HepG2 (cell line): Measurements from ENCODE around the gene TACO1. TPM values are rescaled to one million over a fixed set of nuclear protein-coding genes. Genes with fewer than 3 reads are reported as not detected.

Experiments used
- ADNP ChIP-seq: sonication (generic); formaldehyde crosslinking; IDR thresholded peaks from 2 replicates; pipeline ENCODE4 v1.4.0; 2020; ENCODE audit warnings: missing genetic modification reagents
- AHR ChIP-seq: IDR thresholded peaks from 2 replicates; pipeline ENCODE4 v1.6.1; 2018; ENCODE audit warnings: missing genetic modification reagents, missing compliant biosample characterization
- CBX1 ChIP-seq: IDR thresholded peaks from one replicate; pipeline ENCODE4 v1.6.1; 2016; ENCODE audit warnings: antibody characterized with exemption, low read depth
- DPF2 ChIP-seq: sonication (generic); formaldehyde crosslinking; IDR thresholded peaks from 2 replicates; pipeline ENCODE4 v1.4.0; 2020; ENCODE audit warnings: mild to moderate bottlenecking, low read depth, missing genetic modification reagents, borderline replicate concordance
- FLYWCH1 ChIP-seq: sonication (generic); formaldehyde crosslinking; IDR thresholded peaks from 2 replicates; pipeline ENCODE4 v1.8.1; 2023; ENCODE audit warnings: mild to moderate bottlenecking, missing genetic modification reagents
- FOSL2 ChIP-seq: sonication (generic); formaldehyde crosslinking; IDR thresholded peaks from 2 replicates; pipeline ENCODE4 v1.4.0; 2020; ENCODE audit warnings: missing genetic modification reagents
- GABPA ChIP-seq, 2 experiments: IDR thresholded peaks; 2 replicates each; pipeline ENCODE4 v1.6.1; 2011 to 2016; ENCODE audit warnings: low read depth in 2 of 2, low read length in 1 of 2, missing biosample characterization in 1 of 2, missing genetic modification characterization in 1 of 2
- GATAD2A ChIP-seq: IDR thresholded peaks from 2 replicates; pipeline ENCODE4 v1.6.1; 2016
- GTF2F1 ChIP-seq: fragments of 150-350 bp; IDR thresholded peaks from 2 replicates; pipeline ENCODE4 v1.6.1; 2014; ENCODE audit warnings: low read length
- JUND ChIP-seq: sonication (generic); formaldehyde crosslinking; IDR thresholded peaks from 2 replicates; pipeline ENCODE4 v1.8.0; 2022; ENCODE audit warnings: mild to moderate bottlenecking, missing genetic modification reagents
- MXD4 ChIP-seq: IDR thresholded peaks from 2 replicates; pipeline ENCODE4 v1.6.1; 2016; ENCODE audit warnings: mild to moderate bottlenecking, missing biosample characterization, missing genetic modification reagents
- NCOA2 ChIP-seq: sonication (generic); formaldehyde crosslinking; IDR thresholded peaks from 2 replicates; pipeline ENCODE4 v1.8.0; 2022; ENCODE audit warnings: inconsistent platforms
- SNAI1 ChIP-seq: sonication (generic); formaldehyde crosslinking; IDR thresholded peaks from 2 replicates; pipeline ENCODE4 v1.5.0; 2020; ENCODE audit warnings: mild to moderate bottlenecking, missing genetic modification reagents, borderline replicate concordance
- TBP ChIP-seq: sonication (generic); formaldehyde crosslinking; IDR thresholded peaks from 2 replicates; pipeline ENCODE4 v1.5.0; 2020; ENCODE audit warnings: missing genetic modification reagents
- ZBTB38 ChIP-seq: sonication (generic); formaldehyde crosslinking; IDR thresholded peaks from 2 replicates; pipeline ENCODE4 v1.5.1; 2020; ENCODE audit warnings: mild to moderate bottlenecking, missing genetic modification reagents
- ZMYM4 ChIP-seq: sonication (generic); formaldehyde crosslinking; IDR thresholded peaks from 2 replicates; pipeline ENCODE4 v1.8.1; 2023; ENCODE audit warnings: mild to moderate bottlenecking, missing genetic modification reagents
- ZNF205 ChIP-seq: IDR thresholded peaks from 2 replicates; pipeline ENCODE4 v1.6.1; 2018; ENCODE audit warnings: missing biosample characterization, missing genetic modification reagents
- ZNF224 ChIP-seq: sonication (generic); formaldehyde crosslinking; IDR thresholded peaks from 2 replicates; pipeline ENCODE4 v1.5.0; 2020; ENCODE audit warnings: mild to moderate bottlenecking, missing genetic modification reagents
- ZNF3 ChIP-seq: IDR thresholded peaks from 2 replicates; pipeline ENCODE4 v1.7.0; 2017; ENCODE audit warnings: inconsistent platforms
- ZNF343 ChIP-seq: sonication (generic); formaldehyde crosslinking; IDR thresholded peaks from 2 replicates; pipeline ENCODE4 v1.4.0; 2020; ENCODE audit warnings: mild to moderate bottlenecking, missing genetic modification reagents
- ZNF792 ChIP-seq: IDR thresholded peaks from 2 replicates; pipeline ENCODE4 v1.6.1; 2016
- ZNF883 ChIP-seq: sonication (generic); formaldehyde crosslinking; IDR thresholded peaks from 2 replicates; pipeline ENCODE4 v1.5.1; 2020; ENCODE audit warnings: mild to moderate bottlenecking, missing genetic modification reagents; ENCODE audit errors: not compliant biosample characterization
- polyA plus RNA-seq, 8 experiments: library from polyadenylated mRNA; depleted of rRNA in 3 of 8; stranded (reverse) in 7 of 8; unstranded in 1 of 8; fragments of >200 nt; fragmentation: Illumina TruSeq in 4 of 8; extraction: Trizol in 4 of 8; gene quantifications; 2 replicates each; pipeline versions ENCODE4 v1.2.1 to v1.2.3, GENCODE V29; 2011 to 2016; ENCODE audit warnings: low read depth in 4 of 8, missing spikeins in 1 of 8, mixed read lengths in 1 of 8; ENCODE audit not compliant: insufficient read depth in 1 of 8
- total RNA-seq, 5 experiments: library from RNA; depleted of rRNA; stranded (reverse); fragments of >200 nt; fragmentation: Illumina TruSeq; extraction: Trizol; gene quantifications; 2 replicates each; pipeline ENCODE4 v1.2.3, GENCODE V29; 2016; ENCODE audit warnings: low read depth in 1 of 5
- TF ChIP-seq, protein P1 (sequence below): sonication (generic); formaldehyde crosslinking; IDR thresholded peaks from 2 replicates; pipeline ENCODE4 v1.5.0; 2020; ENCODE audit warnings: mild to moderate bottlenecking, missing genetic modification reagents
- TF ChIP-seq, protein P2 (sequence below): sonication (generic); formaldehyde crosslinking; IDR thresholded peaks from 2 replicates; pipeline ENCODE4 v1.4.0; 2020; ENCODE audit warnings: missing genetic modification reagents
- TF ChIP-seq, protein P3 (sequence below): sonication (generic); formaldehyde crosslinking; IDR thresholded peaks from 2 replicates; pipeline ENCODE4 v1.4.0; 2020; ENCODE audit warnings: missing genetic modification reagents
- TF ChIP-seq, protein P4 (sequence below): sonication (generic); formaldehyde crosslinking; IDR thresholded peaks from 2 replicates; pipeline ENCODE4 v1.5.0; 2020; ENCODE audit warnings: missing genetic modification reagents

TACO1 gene
- total and polyA plus RNA-seq, 2 of the 13 experiments (the other 11 are each of a cell fraction or from before 2014, with no cell fraction given), result 34.7 to 53.6 TPM

DNA sequence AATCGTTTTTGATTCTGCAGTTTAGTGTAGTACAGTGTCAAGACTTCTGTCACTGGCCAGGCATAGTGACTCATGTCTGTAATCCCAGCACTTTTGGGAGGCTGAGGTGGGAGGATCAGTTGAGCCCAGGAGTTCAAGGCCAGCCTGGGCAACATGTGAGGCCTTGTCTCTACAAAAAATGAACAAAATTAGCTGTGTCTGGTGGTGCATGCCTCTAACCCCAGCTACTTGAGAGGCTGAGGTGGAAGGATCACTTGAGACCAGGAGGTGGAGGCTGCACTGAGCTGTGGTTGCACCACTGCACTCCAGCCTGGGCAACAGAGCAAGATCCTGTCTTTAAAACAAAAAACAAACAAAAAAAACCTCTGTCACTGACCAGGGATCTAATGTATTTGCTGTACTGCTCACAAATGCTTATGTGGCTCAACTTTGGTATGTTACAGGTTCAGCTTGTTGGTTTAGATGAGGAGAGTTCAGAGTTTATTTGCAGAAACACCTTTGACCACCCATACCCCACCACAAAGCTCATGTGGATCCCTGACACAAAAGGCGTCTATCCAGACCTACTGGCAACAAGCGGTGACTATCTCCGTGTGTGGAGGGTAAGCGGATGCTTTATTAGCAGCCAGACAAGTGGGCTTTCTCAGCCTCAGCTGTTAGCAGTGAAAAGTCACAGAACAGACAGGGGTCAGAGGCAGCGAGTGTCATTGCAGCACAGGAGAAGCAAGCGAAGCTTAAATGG lies 22.5 kb upstream of the TACO1 start (continued):
- TF ChIP-seq, protein P1, sequence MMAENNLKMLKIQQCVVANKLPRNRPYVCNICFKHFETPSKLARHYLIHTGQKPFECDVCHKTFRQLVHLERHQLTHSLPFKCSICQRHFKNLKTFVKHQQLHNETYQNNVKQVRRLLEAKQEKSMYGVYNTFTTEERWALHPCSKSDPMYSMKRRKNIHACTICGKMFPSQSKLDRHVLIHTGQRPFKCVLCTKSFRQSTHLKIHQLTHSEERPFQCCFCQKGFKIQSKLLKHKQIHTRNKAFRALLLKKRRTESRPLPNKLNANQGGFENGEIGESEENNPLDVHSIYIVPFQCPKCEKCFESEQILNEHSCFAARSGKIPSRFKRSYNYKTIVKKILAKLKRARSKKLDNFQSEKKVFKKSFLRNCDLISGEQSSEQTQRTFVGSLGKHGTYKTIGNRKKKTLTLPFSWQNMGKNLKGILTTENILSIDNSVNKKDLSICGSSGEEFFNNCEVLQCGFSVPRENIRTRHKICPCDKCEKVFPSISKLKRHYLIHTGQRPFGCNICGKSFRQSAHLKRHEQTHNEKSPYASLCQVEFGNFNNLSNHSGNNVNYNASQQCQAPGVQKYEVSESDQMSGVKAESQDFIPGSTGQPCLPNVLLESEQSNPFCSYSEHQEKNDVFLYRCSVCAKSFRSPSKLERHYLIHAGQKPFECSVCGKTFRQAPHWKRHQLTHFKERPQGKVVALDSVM (CRISPR knock-in tag), result peak; percentile 100
- TF ChIP-seq GABPA (IDR thresholded peaks at IDR 0.05; ENCODE audit: low read depth, low read length), result no peak
- TF ChIP-seq GABPA (CRISPR knock-in tag; IDR thresholded peaks at IDR 0.05; ENCODE audit: low read depth), result peak; percentile 55
- 0 out of 2 replicates have a peak, but pooled peaks have one; percentile 24 for TF ChIP-seq GTF2F1
- TF ChIP-seq TBP (CRISPR knock-in tag), result no peak
- peak; percentile 72; the same call in 1 of the 2 replicates for TF ChIP-seq ZNF205
- TF ChIP-seq, protein P2, sequence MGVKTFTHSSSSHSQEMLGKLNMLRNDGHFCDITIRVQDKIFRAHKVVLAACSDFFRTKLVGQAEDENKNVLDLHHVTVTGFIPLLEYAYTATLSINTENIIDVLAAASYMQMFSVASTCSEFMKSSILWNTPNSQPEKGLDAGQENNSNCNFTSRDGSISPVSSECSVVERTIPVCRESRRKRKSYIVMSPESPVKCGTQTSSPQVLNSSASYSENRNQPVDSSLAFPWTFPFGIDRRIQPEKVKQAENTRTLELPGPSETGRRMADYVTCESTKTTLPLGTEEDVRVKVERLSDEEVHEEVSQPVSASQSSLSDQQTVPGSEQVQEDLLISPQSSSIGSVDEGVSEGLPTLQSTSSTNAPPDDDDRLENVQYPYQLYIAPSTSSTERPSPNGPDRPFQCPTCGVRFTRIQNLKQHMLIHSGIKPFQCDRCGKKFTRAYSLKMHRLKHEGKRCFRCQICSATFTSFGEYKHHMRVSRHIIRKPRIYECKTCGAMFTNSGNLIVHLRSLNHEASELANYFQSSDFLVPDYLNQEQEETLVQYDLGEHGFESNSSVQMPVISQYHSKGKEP (CRISPR knock-in tag), result no peak
- peak; percentile 96 for TF ChIP-seq ZNF792
- TF ChIP-seq FOSL2, result peak; percentile 66
- TF ChIP-seq ZNF883 (CRISPR knock-in tag), result peak; percentile 70
- peak; percentile 61 for TF ChIP-seq ZBTB38 (CRISPR knock-in tag)
- peak; percentile 85 for TF ChIP-seq DPF2 (CRISPR knock-in tag)
- TF ChIP-seq ZNF3 (CRISPR knock-in tag), result peak; percentile 95
- no peak for TF ChIP-seq FLYWCH1 (CRISPR knock-in tag)
- peak; percentile 80; the same call in 1 of the 2 replicates for TF ChIP-seq AHR (CRISPR knock-in tag)
- TF ChIP-seq CBX1, result no peak
- peak; percentile 94 for TF ChIP-seq GATAD2A
- peak; percentile 99 for TF ChIP-seq ADNP (CRISPR knock-in tag)
- peak; percentile 29 for TF ChIP-seq JUND (CRISPR knock-in tag)
- peak; percentile 63; the same call in 1 of the 2 replicates for TF ChIP-seq ZNF343 (CRISPR knock-in tag)
- TF ChIP-seq MXD4, result peak; percentile 83
- peak; percentile 89 for TF ChIP-seq ZMYM4
- TF ChIP-seq, protein P3, sequence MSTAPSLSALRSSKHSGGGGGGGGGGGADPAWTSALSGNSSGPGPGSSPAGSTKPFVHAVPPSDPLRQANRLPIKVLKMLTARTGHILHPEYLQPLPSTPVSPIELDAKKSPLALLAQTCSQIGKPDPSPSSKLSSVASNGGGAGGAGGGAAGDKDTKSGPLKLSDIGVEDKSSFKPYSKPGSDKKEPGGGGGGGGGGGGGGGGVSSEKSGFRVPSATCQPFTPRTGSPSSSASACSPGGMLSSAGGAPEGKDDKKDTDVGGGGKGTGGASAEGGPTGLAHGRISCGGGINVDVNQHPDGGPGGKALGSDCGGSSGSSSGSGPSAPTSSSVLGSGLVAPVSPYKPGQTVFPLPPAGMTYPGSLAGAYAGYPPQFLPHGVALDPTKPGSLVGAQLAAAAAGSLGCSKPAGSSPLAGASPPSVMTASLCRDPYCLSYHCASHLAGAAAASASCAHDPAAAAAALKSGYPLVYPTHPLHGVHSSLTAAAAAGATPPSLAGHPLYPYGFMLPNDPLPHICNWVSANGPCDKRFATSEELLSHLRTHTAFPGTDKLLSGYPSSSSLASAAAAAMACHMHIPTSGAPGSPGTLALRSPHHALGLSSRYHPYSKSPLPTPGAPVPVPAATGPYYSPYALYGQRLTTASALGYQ (CRISPR knock-in tag), result peak; percentile 67
- peak; percentile 90; the same call in 1 of the 2 replicates for TF ChIP-seq SNAI1 (CRISPR knock-in tag)
- 0 out of 2 replicates have a peak, but pooled peaks have one; percentile 21 for TF ChIP-seq ZNF224 (CRISPR knock-in tag)
- TF ChIP-seq NCOA2 (CRISPR knock-in tag), result peak; percentile 78
- TF ChIP-seq, protein P4, sequence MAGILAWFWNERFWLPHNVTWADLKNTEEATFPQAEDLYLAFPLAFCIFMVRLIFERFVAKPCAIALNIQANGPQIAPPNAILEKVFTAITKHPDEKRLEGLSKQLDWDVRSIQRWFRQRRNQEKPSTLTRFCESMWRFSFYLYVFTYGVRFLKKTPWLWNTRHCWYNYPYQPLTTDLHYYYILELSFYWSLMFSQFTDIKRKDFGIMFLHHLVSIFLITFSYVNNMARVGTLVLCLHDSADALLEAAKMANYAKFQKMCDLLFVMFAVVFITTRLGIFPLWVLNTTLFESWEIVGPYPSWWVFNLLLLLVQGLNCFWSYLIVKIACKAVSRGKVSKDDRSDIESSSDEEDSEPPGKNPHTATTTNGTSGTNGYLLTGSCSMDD (CRISPR knock-in tag), result no peak
